GM10248 (cell line): ENCODE data around the gene B3GNT5.

ENCODE experiments used
- CTCF ChIA-PET: fragments of 300-600 bp; sonication (Branson Sonifier 250); formaldehyde crosslinking; extraction: SDS; loops from one replicate; lab custom pipeline; 2021; ENCODE audit warnings: antibody characterized with exemption; lab: Yijun Ruan, JAX
- POLR2A ChIA-PET: fragments of 350-650 bp; sonication (Branson Sonifier 250); formaldehyde crosslinking; extraction: SDS; loops from one replicate; lab custom pipeline; 2020; ENCODE audit warnings: antibody characterized with exemption; lab: Yijun Ruan, JAX
- DNase-seq: peaks from one replicate; pipeline ENCODE4 v3.0.0; 2012; ENCODE audit errors: extremely low spot score
- TF ChIP-seq, protein P1 (sequence below): IDR thresholded peaks from 2 replicates; pipeline ENCODE4 v1.5.1; 2012; ENCODE audit warnings: mild to moderate bottlenecking, low read depth; ENCODE audit errors: extremely low read depth, missing control alignments, control extremely low read depth

B3GNT5 gene

DNA sequence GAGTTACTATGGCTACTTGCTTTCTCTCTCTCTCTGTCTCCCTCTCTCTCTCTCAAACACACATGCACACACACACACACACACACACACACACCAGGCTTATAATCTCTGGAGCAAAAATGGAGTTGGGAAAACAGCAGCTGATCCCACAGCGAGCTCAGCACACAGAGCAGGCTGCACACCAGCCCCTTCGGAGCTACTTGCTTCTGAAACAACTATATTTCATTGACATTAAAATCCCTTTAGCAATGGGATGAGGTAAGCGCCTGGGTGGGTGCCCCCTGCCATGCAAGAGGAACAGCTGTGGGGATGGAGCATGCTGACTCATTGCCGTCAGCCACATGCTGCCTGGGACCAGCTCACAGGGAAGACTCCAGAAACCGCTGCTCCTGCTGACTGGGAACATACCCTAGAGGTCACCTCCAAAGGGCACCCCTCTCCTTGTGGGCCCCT, 45.7 kb downstream of the B3GNT5 start:
- ChIA-PET POLR2A (no interaction called here), CTCF (interaction anchor here (1.3 to 1.6 kb wide), 2 partner anchors 13 to 83 kb away, joined by 3 to 4 read pairs; no protein-coding TSS in a partner anchor)
- TF ChIP-seq, protein P1, sequence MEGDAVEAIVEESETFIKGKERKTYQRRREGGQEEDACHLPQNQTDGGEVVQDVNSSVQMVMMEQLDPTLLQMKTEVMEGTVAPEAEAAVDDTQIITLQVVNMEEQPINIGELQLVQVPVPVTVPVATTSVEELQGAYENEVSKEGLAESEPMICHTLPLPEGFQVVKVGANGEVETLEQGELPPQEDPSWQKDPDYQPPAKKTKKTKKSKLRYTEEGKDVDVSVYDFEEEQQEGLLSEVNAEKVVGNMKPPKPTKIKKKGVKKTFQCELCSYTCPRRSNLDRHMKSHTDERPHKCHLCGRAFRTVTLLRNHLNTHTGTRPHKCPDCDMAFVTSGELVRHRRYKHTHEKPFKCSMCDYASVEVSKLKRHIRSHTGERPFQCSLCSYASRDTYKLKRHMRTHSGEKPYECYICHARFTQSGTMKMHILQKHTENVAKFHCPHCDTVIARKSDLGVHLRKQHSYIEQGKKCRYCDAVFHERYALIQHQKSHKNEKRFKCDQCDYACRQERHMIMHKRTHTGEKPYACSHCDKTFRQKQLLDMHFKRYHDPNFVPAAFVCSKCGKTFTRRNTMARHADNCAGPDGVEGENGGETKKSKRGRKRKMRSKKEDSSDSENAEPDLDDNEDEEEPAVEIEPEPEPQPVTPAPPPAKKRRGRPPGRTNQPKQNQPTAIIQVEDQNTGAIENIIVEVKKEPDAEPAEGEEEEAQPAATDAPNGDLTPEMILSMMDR = no peak
- DNase-seq = no peak

DNA sequence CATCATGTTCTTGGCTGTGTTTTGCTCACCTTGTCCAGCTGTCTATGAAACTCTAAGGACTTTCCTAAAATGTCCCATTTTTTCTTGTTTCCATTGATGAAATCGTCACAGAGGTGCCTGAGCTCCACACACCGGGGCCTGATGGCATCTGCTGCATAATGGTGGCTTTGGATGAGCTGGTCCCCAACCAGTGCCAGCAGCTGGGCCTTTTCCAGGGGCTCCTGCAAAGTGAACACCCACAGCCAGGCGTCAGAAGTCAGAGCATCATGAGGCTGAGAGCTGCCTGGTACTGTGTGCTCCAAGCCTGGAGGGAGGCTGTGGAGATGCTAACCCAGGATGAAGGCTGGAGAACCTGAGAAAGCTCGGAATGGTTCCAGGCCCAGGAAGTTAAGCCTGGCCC, 46.9 kb downstream of the B3GNT5 start:
- ChIA-PET POLR2A (no interaction called here), CTCF (interaction anchor here (1.1 to 1.6 kb wide), 3 partner anchors 14 to 82 kb away, joined by 3 to 4 read pairs (median 3); no protein-coding TSS in a partner anchor)
- TF ChIP-seq, protein P1 = no peak
- no peak for DNase-seq

DNA sequence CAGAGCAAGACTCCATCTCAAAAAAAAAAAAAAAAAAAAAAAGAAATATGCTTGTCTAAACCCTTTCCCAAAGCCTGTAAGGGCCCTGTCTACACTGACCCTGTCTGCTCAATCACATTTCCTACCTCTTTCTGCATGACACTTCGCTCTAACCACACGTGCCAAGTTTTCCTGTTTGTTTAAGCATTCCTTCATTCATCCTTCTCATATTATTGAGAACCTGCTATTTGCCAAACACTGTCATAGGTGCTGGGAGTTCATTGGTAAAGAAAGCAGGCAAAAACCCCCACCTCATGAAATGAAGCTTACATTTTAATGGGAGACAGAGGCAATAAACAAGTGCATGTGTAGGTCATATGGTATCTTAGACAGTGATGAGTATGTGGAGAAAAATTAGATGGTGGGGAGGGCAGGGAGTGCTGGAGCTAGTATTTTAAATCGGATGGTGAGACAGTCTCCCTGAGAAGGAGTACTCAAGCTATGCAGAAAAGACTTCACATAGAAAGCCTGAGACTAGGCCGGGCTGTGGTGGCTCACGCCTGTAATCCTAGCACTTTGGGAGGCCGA, 48.0 kb downstream of the B3GNT5 start:
- DNase-seq = no peak
- ChIA-PET POLR2A (no interaction called here), CTCF (interaction anchor here (1.0 to 2.9 kb wide), 5 partner anchors 10 to 30 kb away, joined by 3 to 9 read pairs (median 3); no protein-coding TSS in a partner anchor)
- TF ChIP-seq, protein P1 = no peak

DNA sequence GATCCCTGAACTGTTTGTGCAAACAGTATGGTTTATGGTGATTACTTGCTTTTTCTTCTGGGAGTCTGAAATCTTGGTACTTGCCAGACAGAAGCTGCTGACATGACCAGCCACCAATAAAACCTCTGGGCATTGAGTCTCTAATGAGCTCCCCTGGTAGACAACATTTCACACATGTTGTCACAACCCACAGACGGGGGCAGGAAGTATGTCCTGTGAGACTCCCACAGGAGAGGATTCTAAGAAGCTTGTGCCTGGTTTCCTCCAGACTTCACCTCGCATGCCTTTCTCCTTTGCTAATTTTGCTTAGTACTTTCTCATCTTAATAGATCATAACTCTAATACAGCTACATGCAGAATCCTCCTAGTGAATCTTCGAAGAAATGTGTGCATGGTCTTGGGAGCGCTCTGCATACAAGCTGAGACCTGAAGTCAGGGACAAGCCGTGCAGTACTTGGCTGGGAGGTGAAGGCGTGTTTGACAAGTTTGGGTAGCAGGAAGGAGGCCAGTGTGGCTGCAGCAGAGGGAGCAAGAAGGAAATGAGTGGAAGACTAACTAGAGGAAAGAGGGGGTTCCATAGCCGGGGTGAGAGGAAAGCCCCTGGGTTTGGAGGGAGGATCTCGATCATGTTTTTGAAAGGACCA, 49.0 kb downstream of the B3GNT5 start:
- TF ChIP-seq, protein P1 = no peak
- no peak for DNase-seq
- ChIA-PET CTCF (interaction anchor here (1.0 to 2.9 kb wide), 5 partner anchors 9 to 80 kb away, joined by 3 to 9 read pairs (median 3); no protein-coding TSS in a partner anchor), POLR2A (no interaction called here)

DNA sequence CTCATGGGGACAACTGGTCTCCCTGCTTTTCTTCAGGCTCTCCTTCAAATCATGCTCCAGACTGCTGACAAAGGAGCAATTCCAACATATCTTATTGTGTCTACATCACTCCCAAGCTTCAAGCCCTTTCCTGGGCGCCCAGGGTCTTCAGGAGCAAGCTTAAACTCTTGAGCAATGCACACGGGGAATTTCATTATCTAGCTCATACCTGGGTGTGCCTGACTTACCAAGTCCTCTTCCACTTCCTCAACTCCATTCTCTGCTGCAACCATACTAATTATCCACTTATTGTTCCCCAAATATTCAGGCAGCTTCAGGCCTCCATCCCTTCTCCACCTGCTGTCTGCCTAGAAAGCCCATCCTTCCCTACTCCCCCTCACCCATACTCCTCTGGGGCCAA, 50.6 kb downstream of the B3GNT5 start:
- DNase-seq = no peak
- TF ChIP-seq, protein P1 = no peak
- ChIA-PET CTCF (interaction anchor here (1.0 to 2.9 kb wide), 4 partner anchors 7 to 79 kb away, joined by 3 to 9 read pairs (median 4); no protein-coding TSS in a partner anchor), POLR2A (interaction anchor here (0.7 kb wide), 1 partner anchor 487 kb away, joined by 3 read pairs; no protein-coding TSS in a partner anchor)

DNA sequence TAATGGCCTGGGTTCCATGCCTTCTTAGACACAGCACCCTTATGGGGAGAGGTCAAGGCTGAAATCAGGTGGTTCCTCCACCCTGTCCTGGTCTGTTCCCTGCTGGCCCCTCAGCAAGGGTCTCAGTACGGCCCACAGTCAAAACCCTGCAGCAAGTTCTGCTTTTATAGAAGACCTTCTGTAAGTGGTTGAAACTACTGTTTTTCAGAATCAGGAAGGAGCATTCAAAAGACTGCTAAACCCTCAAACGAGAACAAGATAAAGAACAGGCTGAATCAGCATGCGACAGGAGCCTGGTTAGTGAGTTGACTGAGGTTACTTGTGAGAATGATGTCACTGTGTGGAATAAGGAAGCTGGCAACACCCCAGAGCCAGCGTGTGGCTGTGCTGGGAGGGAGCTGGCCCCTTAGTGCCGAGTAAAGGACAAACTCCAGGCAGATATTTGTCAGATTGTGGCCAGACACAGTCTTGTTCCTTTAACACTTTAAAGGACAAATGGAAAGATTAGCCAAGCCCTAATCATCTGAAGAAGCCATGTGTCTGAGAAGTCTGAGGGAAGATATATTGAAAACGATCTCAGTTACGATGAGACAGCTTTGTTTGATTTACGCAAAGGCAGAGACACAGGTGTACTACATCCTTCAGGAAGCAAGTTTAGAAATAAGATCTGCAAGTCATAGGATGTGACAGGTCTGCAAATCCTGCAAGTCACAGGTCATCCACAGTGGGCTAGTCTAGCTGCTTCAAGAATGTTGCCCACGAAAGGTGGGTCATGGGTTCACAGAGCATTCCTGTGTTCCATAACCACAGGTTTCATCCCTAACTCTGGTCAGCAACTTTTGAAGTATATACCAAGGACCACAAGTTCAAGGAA, 54.0 kb downstream of the B3GNT5 start:
- CTCF ChIA-PET = interaction anchor here (0.9 to 1.4 kb wide), 2 partner anchors 21 to 76 kb away, joined by 3 to 4 read pairs; no protein-coding TSS in a partner anchor
- POLR2A ChIA-PET = no interaction called here
- DNase-seq = peak; percentile 57
- TF ChIP-seq, protein P1 = no peak
